ENCODE results near the gene ITGB1.

GRCh38 chr10:32985775-32986350 is 27.8 kb upstream of the ITGB1 start:
- no peak for TF ChIP-seq POLR2A (IDR thresholded peaks at IDR 0.05)
- TF ChIP-seq CTCF (IDR thresholded peaks at IDR 0.05), result no peak
